Peyer's patch (tissue), 4 donors: Measurements from ENCODE around the gene ADAMTS16.

Source experiments
- POLR2A ChIP-seq, 2 donors: fragments of 450-650 bp; IDR thresholded peaks; one replicate each; pipeline ENCODE4 v1.5.1; 2017; ENCODE audit warnings: antibody characterized with exemption in 2 of 2, mild to moderate bottlenecking in 2 of 2, moderate library complexity in 2 of 2
- TF ChIP-seq, protein P1 (sequence below), 6 experiments: fragments of 450-650 bp in 4 of 6; fragments of 200-600 bp in 2 of 6; sonication (generic) in 1 of 6; IDR thresholded peaks; one replicate each; pipeline ENCODE4 v1.5.1; 2017 to 2019; ENCODE audit warnings: antibody characterized with exemption in 6 of 6, mild to moderate bottlenecking in 3 of 6, moderate library complexity in 1 of 6

DNA sequence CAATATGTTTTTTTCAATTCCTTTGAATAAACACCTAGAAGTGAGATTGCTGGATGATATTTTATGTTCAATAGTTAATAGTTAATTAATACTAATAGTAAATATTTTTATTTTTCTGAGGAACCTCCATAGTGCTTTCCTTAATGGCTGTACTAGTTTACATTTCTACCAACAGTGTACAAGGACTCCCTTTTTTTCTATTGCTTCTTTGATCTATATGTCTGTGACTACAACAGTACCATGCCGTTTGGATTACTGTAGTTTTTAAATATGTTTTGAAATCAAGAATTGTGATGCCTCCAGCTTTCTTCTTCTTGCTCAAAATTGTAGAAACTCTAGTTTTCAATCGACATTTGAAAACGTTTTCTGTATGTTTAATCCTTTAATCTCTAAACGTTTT is 39.5 kb upstream of the ADAMTS16 start:
- no peak for TF ChIP-seq POLR2A (IDR thresholded peaks at IDR 0.05)
- TF ChIP-seq, protein P1, sequence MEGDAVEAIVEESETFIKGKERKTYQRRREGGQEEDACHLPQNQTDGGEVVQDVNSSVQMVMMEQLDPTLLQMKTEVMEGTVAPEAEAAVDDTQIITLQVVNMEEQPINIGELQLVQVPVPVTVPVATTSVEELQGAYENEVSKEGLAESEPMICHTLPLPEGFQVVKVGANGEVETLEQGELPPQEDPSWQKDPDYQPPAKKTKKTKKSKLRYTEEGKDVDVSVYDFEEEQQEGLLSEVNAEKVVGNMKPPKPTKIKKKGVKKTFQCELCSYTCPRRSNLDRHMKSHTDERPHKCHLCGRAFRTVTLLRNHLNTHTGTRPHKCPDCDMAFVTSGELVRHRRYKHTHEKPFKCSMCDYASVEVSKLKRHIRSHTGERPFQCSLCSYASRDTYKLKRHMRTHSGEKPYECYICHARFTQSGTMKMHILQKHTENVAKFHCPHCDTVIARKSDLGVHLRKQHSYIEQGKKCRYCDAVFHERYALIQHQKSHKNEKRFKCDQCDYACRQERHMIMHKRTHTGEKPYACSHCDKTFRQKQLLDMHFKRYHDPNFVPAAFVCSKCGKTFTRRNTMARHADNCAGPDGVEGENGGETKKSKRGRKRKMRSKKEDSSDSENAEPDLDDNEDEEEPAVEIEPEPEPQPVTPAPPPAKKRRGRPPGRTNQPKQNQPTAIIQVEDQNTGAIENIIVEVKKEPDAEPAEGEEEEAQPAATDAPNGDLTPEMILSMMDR (IDR thresholded peaks at IDR 0.05) = no peak
